Measurements from ENCODE around the gene BHMT. TPM values are rescaled to one million over a fixed set of nuclear protein-coding genes. Genes with fewer than 3 reads are reported as not detected.
A peak's percentile ranks its signal among the peaks of the same experiment; 100 is the strongest.

BHMT gene, protein sequence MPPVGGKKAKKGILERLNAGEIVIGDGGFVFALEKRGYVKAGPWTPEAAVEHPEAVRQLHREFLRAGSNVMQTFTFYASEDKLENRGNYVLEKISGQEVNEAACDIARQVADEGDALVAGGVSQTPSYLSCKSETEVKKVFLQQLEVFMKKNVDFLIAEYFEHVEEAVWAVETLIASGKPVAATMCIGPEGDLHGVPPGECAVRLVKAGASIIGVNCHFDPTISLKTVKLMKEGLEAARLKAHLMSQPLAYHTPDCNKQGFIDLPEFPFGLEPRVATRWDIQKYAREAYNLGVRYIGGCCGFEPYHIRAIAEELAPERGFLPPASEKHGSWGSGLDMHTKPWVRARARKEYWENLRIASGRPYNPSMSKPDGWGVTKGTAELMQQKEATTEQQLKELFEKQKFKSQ
- total RNA-seq (1 to 10 TPM in 1 of 2 donors, under 1 TPM in 1; 0.89 to 9.3 TPM), polyA plus RNA-seq (ENCODE audit: insufficient read length in 2 of 2) (1 to 10 TPM; 1.2 to 5.0 TPM)
- long read RNA-seq, donor 1, partial matches to known transcripts: 0 of 1 reads
- long read RNA-seq, donor 1, other reads (novel, unspliced or antisense): 0 of 1 reads
- long read RNA-seq, donor 2: 0 reads
- long read RNA-seq, donor 3: 0 reads
- long read RNA-seq, donor 4: 0 reads

DNA sequence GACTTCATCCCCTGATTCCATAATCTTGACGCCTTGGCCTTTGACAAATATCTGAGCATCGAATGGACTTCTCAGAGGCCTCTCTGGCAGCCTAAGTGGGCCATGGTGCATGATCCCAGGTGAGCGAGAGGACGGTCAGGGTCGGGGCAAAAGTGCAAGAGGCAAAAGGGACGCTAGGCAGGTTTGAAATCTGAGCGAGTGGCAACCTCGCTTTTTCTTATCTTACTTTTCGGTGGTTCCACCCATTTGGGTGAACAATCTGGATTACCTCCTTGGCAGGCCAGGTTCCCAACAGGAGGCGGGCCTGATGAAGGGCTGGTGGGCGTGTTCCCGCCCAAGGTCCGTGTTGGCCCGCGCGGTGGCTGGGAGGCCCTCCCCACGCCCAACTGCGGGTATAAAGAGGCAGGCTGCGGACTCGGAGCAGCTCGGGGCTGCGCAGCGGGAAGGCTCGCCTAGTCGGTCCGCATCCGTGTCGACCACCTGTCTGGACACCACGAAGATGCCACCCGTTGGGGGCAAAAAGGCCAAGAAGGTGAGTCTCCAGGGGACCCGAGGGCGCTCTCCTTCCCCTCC, at the start of gene BHMT:
BHMT (plus strand) TSS at position 423 of the 573 bp plus-strand sequence; CDS start at position 500, 77 bp downstream.
- no peaks in the 10 kb centered on the region for H3K9me3 ChIP-seq (ENCODE audit: control insufficient read depth, insufficient read depth, low read length)
- H3K27me3 ChIP-seq (ENCODE audit: control insufficient read depth, insufficient read depth, low read length): peaks cover 34% of the 10 kb centered on the region
- WGBS (ENCODE audit: insufficient coverage): 16% methylated on average over 32 of the region's 32 CpGs
- H3K36me3 ChIP-seq (ENCODE audit: control insufficient read depth, insufficient read depth, low read length): no peaks in the 10 kb centered on the region
- H3K4me1 ChIP-seq (ENCODE audit: control insufficient read depth, insufficient read depth, low read length): peaks cover 14% of the 10 kb centered on the region
- no peak within 1 kb of the TSS for H3K4me3 ChIP-seq (ENCODE audit: low read depth, low read length)
- H3K27ac ChIP-seq (ENCODE audit: low read depth, low read length): no peak within 1 kb of the TSS
- DNase-seq (ENCODE audit: low read depth in 4 of 6, low spot score in 6 of 6): no peak

DNA sequence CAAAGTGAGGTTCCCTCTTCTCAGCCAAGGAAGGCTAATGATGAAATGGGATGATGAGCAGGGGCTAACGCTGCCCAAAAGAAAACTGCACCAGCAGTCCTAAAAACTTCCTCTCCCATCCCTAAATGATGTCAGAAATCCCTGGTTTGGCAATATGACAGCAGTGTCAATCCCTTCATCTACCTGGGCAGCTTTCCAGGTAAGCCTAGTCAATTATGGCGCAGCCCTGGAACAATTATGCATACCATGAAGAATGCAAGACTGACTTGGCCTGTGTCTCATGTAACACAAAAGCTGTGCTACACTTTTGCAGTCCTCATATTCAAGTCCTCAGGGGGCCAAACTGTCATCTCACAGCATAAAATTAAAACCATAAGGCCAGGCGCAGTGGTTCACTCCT, 49.2 kb upstream of the BHMT start:
- WGBS (ENCODE audit: insufficient coverage): 100% methylated on average over 1 of the region's 3 CpGs
- DNase-seq (ENCODE audit: low read depth in 4 of 6, low spot score in 6 of 6): no peak
- no peaks in the 10 kb centered on the region for H3K9me3 ChIP-seq (ENCODE audit: control insufficient read depth, insufficient read depth, low read length)

DNA sequence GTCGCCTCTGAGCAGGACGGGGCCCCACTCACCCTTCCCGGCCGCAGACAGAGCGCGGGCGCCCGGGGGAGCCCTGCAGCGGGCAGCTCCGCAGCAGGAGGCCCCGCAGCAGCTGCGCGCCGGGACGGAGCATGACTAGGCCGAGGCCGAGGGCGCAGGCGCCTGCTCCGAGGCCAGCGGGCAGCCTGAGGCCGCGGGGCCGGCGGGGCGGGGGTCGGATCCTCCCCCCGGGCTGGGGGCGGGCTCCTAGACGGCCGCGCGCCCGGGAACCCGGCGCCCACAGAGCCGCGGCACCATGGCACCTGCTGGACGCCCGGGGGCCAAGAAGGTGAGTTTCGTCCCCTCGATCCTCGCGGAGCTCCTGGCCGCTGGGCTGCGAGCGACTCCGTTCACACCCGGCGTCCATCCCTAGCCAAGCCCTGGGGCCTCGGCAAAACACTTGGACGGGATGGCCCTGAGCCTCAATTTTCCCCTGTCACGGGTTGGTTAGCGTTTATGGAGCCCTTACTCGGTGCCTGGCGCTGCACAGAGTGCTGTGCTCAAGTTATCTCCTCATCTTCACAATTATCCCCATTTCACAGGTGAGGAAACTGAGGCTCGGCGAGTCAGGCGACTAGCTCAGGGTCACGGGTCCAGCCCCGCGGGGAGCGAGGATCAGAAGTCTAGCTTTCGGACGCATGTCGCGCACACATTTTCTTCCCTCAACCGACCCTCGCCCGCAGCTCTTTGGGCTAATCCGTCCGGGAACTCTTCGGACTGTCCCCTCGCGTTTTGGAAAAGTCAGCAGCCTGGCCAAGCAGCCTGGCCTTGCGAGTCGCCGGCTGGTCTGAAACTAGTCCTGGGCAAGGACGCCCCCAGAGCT, 41.9 kb upstream of the BHMT start, which contains the start of the genes BHMT2 and DMGDH:
BHMT2 (plus strand) TSS at position 280 of the 862 bp plus-strand sequence; CDS start at position 296, 16 bp downstream.
DMGDH (minus strand) TSS at position 187 of the 862 bp plus-strand sequence; CDS start at position 133, 54 bp downstream.
- DNase-seq (ENCODE audit: low read depth in 4 of 6, low spot score in 6 of 6): peak in 1 of 6 donors; percentile 30
- Histone ChIP-seq H3K36me3 (ENCODE audit: control insufficient read depth, insufficient read depth, low read length) (no peaks in the 10 kb centered on the region), H3K9me3 (ENCODE audit: control insufficient read depth, insufficient read depth, low read length) (no peaks in the 10 kb centered on the region), H3K4me3 (ENCODE audit: low read depth, low read length) (peak within 1 kb of the TSS; percentile 26), H3K4me1 (ENCODE audit: control insufficient read depth, insufficient read depth, low read length) (peaks cover 9% of the 10 kb centered on the region), H3K27me3 (ENCODE audit: control insufficient read depth, insufficient read depth, low read length) (peaks cover 8% of the 10 kb centered on the region), H3K27ac (ENCODE audit: low read depth, low read length) (no peak within 1 kb of the TSS)
- 20% methylated on average over 75 of the region's 79 CpGs for WGBS (ENCODE audit: insufficient coverage)

More for the DNA sequence above, 49.2 kb upstream of the BHMT start:
- H3K36me3 ChIP-seq (ENCODE audit: control insufficient read depth, insufficient read depth, low read length): no peaks in the 10 kb centered on the region
- H3K4me3 ChIP-seq (ENCODE audit: low read depth, low read length): no peak overlapping the region
- no peaks in the 10 kb centered on the region for H3K27me3 ChIP-seq (ENCODE audit: control insufficient read depth, insufficient read depth, low read length)
- H3K27ac ChIP-seq (ENCODE audit: low read depth, low read length): no peak overlapping the region
- H3K4me1 ChIP-seq (ENCODE audit: control insufficient read depth, insufficient read depth, low read length): no peaks in the 10 kb centered on the region

DNA sequence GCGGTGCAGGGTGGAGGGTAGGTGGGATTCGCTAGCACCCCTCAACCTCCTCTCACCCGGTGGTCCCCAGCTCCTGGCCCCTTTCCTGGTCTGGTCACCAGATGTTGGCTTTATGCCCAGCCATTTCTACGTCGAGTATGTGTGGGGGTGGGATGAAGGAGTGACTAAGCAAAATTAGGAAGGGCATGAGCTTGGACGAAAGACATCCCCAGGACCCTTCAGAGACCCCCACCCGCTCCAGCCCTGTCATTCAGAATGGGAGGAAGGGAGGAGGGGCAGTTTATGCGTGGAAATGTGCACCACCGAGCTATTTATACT, 41.3 kb upstream of the BHMT start:
- WGBS (ENCODE audit: insufficient coverage): no CpG with 5 or more reads among the region's 9 CpGs
- Histone ChIP-seq H3K9me3 (ENCODE audit: control insufficient read depth, insufficient read depth, low read length) (no peaks in the 10 kb centered on the region), H3K4me1 (ENCODE audit: control insufficient read depth, insufficient read depth, low read length) (peaks cover 9% of the 10 kb centered on the region), H3K27ac (ENCODE audit: low read depth, low read length) (no peak overlapping the region), H3K36me3 (ENCODE audit: control insufficient read depth, insufficient read depth, low read length) (no peaks in the 10 kb centered on the region), H3K27me3 (ENCODE audit: control insufficient read depth, insufficient read depth, low read length) (peaks cover 8% of the 10 kb centered on the region), H3K4me3 (ENCODE audit: low read depth, low read length) (peak overlapping the region; percentile 26)
- peak in 1 of 6 donors; percentile 47 for DNase-seq (ENCODE audit: low read depth in 4 of 6, low spot score in 6 of 6)

DNA sequence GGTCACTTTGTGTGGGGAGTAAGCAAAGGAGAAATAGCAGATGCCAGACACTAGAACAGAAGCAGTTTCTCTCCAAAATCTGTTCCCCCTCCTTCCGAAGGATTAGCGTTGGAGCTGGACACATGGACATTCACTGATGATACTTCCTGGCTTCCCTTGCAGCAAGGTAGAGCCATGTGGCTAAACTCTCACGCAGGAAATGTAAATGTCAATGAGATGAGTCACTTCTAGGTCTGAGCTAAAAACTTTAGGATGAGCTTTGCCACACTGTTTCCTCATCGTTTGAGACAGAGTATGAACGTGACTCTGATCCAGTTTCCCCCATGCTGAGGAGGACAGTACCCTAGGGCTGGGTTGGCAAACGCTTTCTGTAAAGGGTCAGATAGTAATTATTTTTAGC, 37.0 kb upstream of the BHMT start:
- Histone ChIP-seq H3K9me3 (ENCODE audit: control insufficient read depth, insufficient read depth, low read length) (no peaks in the 10 kb centered on the region), H3K27ac (ENCODE audit: low read depth, low read length) (no peak overlapping the region), H3K36me3 (ENCODE audit: control insufficient read depth, insufficient read depth, low read length) (no peaks in the 10 kb centered on the region), H3K4me3 (ENCODE audit: low read depth, low read length) (no peak overlapping the region), H3K4me1 (ENCODE audit: control insufficient read depth, insufficient read depth, low read length) (peaks cover 8% of the 10 kb centered on the region), H3K27me3 (ENCODE audit: control insufficient read depth, insufficient read depth, low read length) (peaks cover 7% of the 10 kb centered on the region)
- 80% methylated on average over 4 of the region's 6 CpGs for WGBS (ENCODE audit: insufficient coverage)
- DNase-seq (ENCODE audit: low read depth in 4 of 6, low spot score in 6 of 6): no peak

DNA sequence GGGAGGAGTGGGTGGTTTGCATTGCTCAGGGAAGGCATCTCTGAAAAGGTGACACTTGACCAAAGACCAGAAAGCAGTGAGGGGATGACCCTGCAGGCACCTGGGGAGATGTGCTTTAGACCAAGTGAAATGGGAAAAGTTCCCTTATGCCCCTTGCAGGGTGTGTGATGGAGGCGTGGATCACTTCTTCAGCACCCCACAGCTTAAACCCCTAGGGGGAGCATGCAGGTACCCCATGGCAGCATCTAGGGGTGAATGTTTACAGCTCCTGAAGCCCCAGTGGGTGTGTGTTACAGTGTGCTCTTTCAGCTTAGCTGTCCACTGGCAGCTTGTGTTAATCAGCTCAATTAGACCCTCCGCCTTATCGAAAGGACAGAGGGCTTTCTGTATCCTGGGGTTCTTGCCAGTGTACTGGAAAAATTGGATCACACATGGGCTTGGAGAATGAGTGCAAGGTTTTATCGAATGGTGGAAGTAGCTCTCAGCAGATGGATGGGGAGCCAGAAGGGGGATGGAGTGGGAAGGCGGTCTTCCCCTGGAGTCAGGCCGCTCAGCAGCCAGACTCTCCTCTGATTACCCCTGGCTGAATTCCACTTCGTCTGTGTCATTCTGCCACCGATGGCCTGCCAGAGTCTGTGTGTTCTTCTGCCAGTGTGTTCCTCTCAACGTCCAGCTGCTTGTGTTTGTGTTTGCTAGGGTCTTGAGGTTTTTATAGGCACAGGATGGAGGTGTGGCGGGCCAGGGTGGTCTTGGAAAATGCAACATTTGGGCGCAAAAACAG, 35.8 kb upstream of the BHMT start:
- no peak for DNase-seq (ENCODE audit: low read depth in 4 of 6, low spot score in 6 of 6)
- H3K9me3 ChIP-seq (ENCODE audit: control insufficient read depth, insufficient read depth, low read length): no peaks in the 10 kb centered on the region
- H3K36me3 ChIP-seq (ENCODE audit: control insufficient read depth, insufficient read depth, low read length): no peaks in the 10 kb centered on the region
- 74% methylated on average over 8 of the region's 11 CpGs for WGBS (ENCODE audit: insufficient coverage)
- no peak overlapping the region for H3K27ac ChIP-seq (ENCODE audit: low read depth, low read length)
- no peak overlapping the region for H3K4me3 ChIP-seq (ENCODE audit: low read depth, low read length)
- no peaks in the 10 kb centered on the region for H3K4me1 ChIP-seq (ENCODE audit: control insufficient read depth, insufficient read depth, low read length)
- no peaks in the 10 kb centered on the region for H3K27me3 ChIP-seq (ENCODE audit: control insufficient read depth, insufficient read depth, low read length)

DNA sequence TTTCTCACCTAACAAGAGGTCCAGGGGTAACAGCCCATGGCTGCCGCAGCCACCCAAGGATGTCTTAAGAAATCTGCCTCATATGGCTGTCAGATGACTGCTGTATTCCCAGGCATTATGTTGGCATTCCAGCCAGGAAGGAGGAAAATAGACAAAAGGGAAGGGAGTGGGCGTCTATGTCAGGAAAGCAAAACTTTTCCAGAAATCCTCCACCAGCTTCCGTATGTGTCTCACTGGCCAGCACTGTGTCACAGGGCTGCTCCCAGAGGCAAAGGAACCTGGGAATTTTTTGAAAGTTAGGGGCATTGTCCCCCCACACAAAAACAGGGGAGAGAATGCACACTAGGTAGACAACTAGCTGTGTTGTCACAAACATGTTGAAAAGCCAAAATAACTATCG, 34.8 kb upstream of the BHMT start:
- Histone ChIP-seq H3K4me3 (ENCODE audit: low read depth, low read length) (no peak overlapping the region), H3K4me1 (ENCODE audit: control insufficient read depth, insufficient read depth, low read length) (no peaks in the 10 kb centered on the region), H3K27ac (ENCODE audit: low read depth, low read length) (no peak overlapping the region), H3K27me3 (ENCODE audit: control insufficient read depth, insufficient read depth, low read length) (no peaks in the 10 kb centered on the region), H3K36me3 (ENCODE audit: control insufficient read depth, insufficient read depth, low read length) (no peaks in the 10 kb centered on the region), H3K9me3 (ENCODE audit: control insufficient read depth, insufficient read depth, low read length) (no peaks in the 10 kb centered on the region)
- DNase-seq (ENCODE audit: low read depth in 4 of 6, low spot score in 6 of 6): no peak
- WGBS (ENCODE audit: insufficient coverage): 100% methylated on average over 1 of the region's 4 CpGs

DNA sequence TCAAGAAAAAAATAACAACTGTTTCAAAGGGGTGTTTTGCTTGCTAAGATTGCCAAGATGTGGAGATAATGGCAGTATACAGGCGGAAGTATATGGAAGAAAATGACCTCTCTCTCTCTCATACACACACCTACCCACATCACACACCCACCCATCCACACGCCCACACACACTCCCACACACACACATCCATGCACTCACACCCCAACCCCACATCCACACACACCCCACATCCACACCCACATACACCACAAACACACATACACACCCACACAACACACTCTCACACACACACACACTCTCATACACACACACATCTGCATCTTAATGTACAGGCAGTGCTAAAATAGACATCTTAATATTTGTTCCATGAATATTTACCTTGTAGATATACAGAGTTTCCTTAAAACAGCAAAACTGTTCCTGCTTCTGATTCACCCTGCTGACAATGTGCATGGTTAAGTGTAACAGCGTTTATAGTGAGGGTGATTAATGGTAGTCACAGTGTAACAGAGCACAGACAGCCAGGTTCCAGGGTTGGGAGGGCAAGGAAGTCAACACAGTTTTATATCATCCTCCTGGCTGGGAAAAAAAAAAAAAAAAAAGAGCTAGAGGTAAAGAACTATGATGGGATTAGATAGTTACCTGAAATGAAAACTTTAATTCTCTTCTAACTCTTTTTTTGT, 33.8 kb upstream of the BHMT start:
- H3K9me3 ChIP-seq (ENCODE audit: control insufficient read depth, insufficient read depth, low read length): no peaks in the 10 kb centered on the region
- H3K27ac ChIP-seq (ENCODE audit: low read depth, low read length): no peak overlapping the region
- WGBS (ENCODE audit: insufficient coverage): 39% methylated on average over 2 of the region's 3 CpGs
- no peaks in the 10 kb centered on the region for H3K27me3 ChIP-seq (ENCODE audit: control insufficient read depth, insufficient read depth, low read length)
- no peaks in the 10 kb centered on the region for H3K4me1 ChIP-seq (ENCODE audit: control insufficient read depth, insufficient read depth, low read length)
- no peaks in the 10 kb centered on the region for H3K36me3 ChIP-seq (ENCODE audit: control insufficient read depth, insufficient read depth, low read length)
- DNase-seq (ENCODE audit: low read depth in 4 of 6, low spot score in 6 of 6): no peak
- no peak overlapping the region for H3K4me3 ChIP-seq (ENCODE audit: low read depth, low read length)
